GM12878 (cell line): ENCODE data around the gene STAT4. TPM values are rescaled to one million over a fixed set of nuclear protein-coding genes. Genes with fewer than 3 reads are reported as not detected.

Experiments
- ATF2 ChIP-seq: IDR thresholded peaks from 2 replicates; pipeline ENCODE4 v1.6.1; 2012; ENCODE audit warnings: low read length, inconsistent platforms
- BCL11A ChIP-seq: IDR thresholded peaks from 2 replicates; pipeline ENCODE4 v1.6.1; 2011; ENCODE audit warnings: low read depth, low read length
- CBFB ChIP-seq: IDR thresholded peaks from 2 replicates; pipeline ENCODE4 v1.6.1; 2016; ENCODE audit warnings: antibody characterized with exemption, low read depth
- DPF2 ChIP-seq: fragments of 450-650 bp; IDR thresholded peaks from 2 replicates; pipeline ENCODE4 v1.6.1; 2017; ENCODE audit warnings: mild to moderate bottlenecking
- ELK1 ChIP-seq: IDR thresholded peaks from 2 replicates; pipeline ENCODE4 v1.6.1; 2012; ENCODE audit warnings: low read depth, low read length, improper control_type of control experiment
- POLR2A ChIP-seq: IDR thresholded peaks from 2 replicates; pipeline ENCODE4 v1.6.1; 2011; ENCODE audit warnings: low read depth, mild to moderate bottlenecking, low read length
- RBBP5 ChIP-seq: fragments of 200-600 bp; sonication (generic); conservative IDR thresholded peaks from 2 replicates; pipeline ENCODE4 v1.6.1; 2016
- RELB ChIP-seq: fragments of 450-650 bp; IDR thresholded peaks from 2 replicates; pipeline ENCODE4 v1.6.1; 2017; ENCODE audit warnings: low read depth, mild to moderate bottlenecking, moderate library complexity
- TCF12 ChIP-seq: IDR thresholded peaks from 2 replicates; pipeline ENCODE4 v1.6.1; 2011; ENCODE audit warnings: low read depth, mild to moderate bottlenecking, low read length
- ZNF217 ChIP-seq: fragments of 450-650 bp; IDR thresholded peaks from 2 replicates; pipeline ENCODE4 v1.6.1; 2017; ENCODE audit warnings: antibody characterized with exemption, mild to moderate bottlenecking
- ZNF274 ChIP-seq: IDR thresholded peaks from one replicate; pipeline ENCODE4 v1.8.0; 2011; ENCODE audit not compliant: insufficient read length, insufficient read depth
- ZNF592 ChIP-seq: fragments of 450-650 bp; IDR thresholded peaks from 2 replicates; pipeline ENCODE4 v1.6.1; 2017; ENCODE audit warnings: mild to moderate bottlenecking, moderate library complexity
- ZZZ3 ChIP-seq: IDR thresholded peaks from 2 replicates; pipeline ENCODE4 v1.6.1; 2011; ENCODE audit warnings: low read depth; ENCODE audit not compliant: control insufficient read depth, insufficient read length
- polyA plus RNA-seq, 11 experiments: library from polyadenylated mRNA; depleted of rRNA in 4 of 11; unstranded in 6 of 11; stranded (reverse) in 5 of 11; fragments of >200 nt; fragmentation: Nextera tagmentation in 4 of 11; fragmentation: Illumina TruSeq in 1 of 11; extraction: Ambion mirVana in 4 of 11; extraction: Trizol in 1 of 11; gene quantifications; 1 replicate in 1 of 11; 2 replicates in 10 of 11; pipeline versions ENCODE4 v1.2.1 to v1.2.3, GENCODE V29; 2011 to 2016; ENCODE audit warnings: inconsistent platforms in 2 of 11, missing spikeins in 2 of 11, low read depth in 1 of 11
- total RNA-seq, 4 experiments: library from RNA; depleted of rRNA in 3 of 4; stranded (reverse); fragments of >200 nt in 3 of 4; fragmentation: Illumina TruSeq in 1 of 4; extraction: Trizol in 1 of 4; gene quantifications; 2 replicates each; pipeline versions ENCODE4 v1.2.1 to v1.2.3, GENCODE V29; 2013 to 2021

STAT4 gene
- total and polyA plus RNA-seq, 10 of the 15 experiments (the other 5 are each of a cell fraction or from before 2014, with no cell fraction given): 3.1 to 9.3 (median 7.1) TPM

GRCh38 chr2:191049728-191050639 is 100.8 kb downstream of the STAT4 start (continued):
- TF ChIP-seq ZNF592 (no peak), BCL11A (peak; percentile 78), ELK1 (no peak), RELB (peak; percentile 50; the same call in 1 of the 2 replicates), ZNF217 (peak; percentile 91; the same call in 1 of the 2 replicates), ZNF274 (no peak), RBBP5 (no peak), DPF2 (peak; percentile 72), POLR2A (no peak), TCF12 (peak; percentile 53; the same call in 1 of the 2 replicates), CBFB (no peak), ZZZ3 (no peak), ATF2 (peak; percentile 33; the same call in 1 of the 2 replicates)
